HG02981 (cell line): ENCODE results near the gene DMAC2.
"Not testable (repeated sequence)": the region's sequence is repeated elsewhere in the genome, so short reads cannot be mapped to it uniquely, and the experiment has no call there.

Experiments
- ATAC-seq: cut with Tn5 transposase; IDR thresholded peaks from one replicate; pipeline ENCODE4 v1.9.1; 2021; ENCODE audit warnings: mild to moderate bottlenecking, moderate library complexity; ENCODE audit not compliant: unreplicated experiment

The DMAC2 gene

GRCh38 chr19:41402010-41402409 is 37.7 kb downstream of the DMAC2 start:
- ATAC-seq = no peak

DNA sequence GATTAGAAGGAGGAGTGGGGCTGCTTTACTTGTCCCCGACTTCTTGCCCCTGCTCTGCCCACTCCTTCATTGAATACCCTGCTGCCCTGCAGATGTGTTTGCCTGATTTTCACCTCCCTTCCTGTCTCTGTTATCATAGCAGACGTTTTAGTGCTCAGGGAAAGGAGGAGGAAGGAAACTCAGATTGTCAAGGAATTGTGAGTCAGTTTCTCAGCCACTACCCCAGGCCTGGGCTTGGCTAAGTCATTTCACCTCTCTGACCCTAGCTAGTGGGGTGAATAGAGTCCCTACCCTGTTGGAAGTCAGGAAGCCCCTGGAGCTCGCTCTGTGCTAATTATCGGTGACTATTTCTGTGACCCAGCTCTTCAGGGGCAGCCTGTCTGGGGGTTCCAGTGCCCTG is 38.2 kb downstream of the DMAC2 start:
- no peak for ATAC-seq

- no peak for ATAC-seq
These were observed 40.2 kb downstream of the DMAC2 start for GRCh38 chr19:41399525-41399924.

- no peak for ATAC-seq
These were observed 40.6 kb downstream of the DMAC2 start for GRCh38 chr19:41399091-41399490.

GRCh38 chr19:41398598-41398997 is 41.1 kb downstream of the DMAC2 start:
- no peak for ATAC-seq

DNA sequence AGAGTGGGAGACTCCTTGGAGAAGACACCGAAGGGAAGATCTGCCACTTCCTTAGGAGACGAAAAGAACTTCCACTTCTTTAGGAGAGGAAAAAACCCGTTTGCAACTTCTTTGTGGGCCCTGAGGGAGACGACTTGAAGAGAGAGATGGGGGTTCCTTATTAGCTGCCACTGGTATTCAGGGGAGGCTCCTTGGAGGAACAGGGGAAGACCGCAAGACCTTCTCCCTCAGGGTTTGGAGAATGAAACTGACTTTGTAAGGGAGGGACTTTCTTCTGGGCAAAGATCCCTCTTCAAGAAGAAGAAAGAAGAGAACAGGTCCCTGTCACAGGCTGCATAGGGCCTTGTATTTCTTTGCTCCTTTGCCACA is 41.7 kb downstream of the DMAC2 start:
- ATAC-seq = no peak

GRCh38 chr19:41397086-41398049 is 42.3 kb downstream of the DMAC2 start, which contains the start of the genes BCKDHA and EXOSC5:
BCKDHA (plus strand) TSS chr19:41397818; CDS start chr19:41397828, 10 bp downstream.
EXOSC5 (minus strand) TSS chr19:41397359; CDS start chr19:41397328, 31 bp downstream.
- peak; percentile 91 for ATAC-seq

DNA sequence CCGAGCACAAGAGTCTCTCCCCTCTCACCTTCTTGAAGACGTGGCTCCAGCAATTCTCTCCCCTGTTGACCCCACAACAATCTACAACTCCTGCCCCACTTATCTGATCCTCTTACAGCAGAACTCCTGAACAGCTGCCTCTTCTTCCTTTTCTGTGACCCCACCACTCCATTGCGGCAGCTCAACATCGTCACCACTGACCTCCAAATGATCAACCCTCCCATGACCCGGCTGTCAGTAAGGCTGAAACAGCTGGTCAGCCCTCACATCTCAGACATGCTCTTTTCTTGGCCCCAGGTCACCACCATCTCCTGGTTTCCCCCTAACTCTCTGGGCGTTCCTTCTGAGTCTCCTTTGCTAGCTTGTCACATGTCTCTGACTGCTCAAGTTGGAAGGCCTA is 44.4 kb downstream of the DMAC2 start:
- ATAC-seq = no peak

DNA sequence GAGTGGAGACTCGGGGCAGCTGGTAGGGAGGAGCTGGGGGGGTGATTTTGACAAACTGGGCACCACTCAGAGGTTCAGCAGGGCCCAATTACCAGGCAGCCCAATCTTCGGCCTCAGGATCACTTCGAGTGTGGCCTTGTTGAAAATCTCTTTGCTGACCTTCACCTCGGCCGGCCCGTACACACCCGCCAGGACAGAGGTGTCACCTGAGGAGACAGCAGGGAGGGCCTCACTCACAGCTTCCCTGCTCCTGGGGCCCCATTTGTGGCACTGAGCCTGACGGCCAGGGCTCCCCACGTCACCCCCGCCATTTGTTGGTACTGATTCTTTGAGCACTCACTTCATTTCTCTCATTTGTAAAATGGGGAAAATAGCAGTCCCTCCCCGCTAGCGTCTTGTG is 46.9 kb downstream of the DMAC2 start:
- ATAC-seq = no peak

- ATAC-seq = no peak
These were observed 48.1 kb downstream of the DMAC2 start for GRCh38 chr19:41391618-41392017.

- ATAC-seq = no peak
These were observed 53.3 kb downstream of the DMAC2 start for GRCh38 chr19:41386442-41386841.

GRCh38 chr19:41384351-41384750 is 55.4 kb downstream of the DMAC2 start:
- ATAC-seq = no peak

DNA sequence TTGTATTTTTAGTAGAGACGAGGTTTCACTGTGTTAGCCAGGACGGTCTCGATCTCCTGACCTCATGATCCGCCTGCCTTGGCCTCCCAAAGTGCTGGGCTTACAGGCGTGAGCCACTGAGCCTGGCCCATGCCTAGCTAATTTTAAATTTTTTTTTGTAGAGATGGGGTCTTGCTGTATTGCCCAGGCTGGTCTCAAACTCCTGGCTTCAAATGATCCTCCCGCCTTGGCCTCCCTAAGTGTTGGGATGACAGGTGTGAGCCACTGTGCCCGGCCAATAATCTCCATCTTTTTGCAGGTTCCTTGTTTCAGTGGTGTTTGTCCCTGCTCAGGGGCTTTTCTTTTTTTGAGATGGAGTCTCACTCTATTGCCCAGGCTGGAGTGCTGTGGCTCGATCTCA is 58.2 kb downstream of the DMAC2 start:
- ATAC-seq = not testable (repeated sequence)
